ENCODE data around the gene TPI1.

Gene TPI1

DNA sequence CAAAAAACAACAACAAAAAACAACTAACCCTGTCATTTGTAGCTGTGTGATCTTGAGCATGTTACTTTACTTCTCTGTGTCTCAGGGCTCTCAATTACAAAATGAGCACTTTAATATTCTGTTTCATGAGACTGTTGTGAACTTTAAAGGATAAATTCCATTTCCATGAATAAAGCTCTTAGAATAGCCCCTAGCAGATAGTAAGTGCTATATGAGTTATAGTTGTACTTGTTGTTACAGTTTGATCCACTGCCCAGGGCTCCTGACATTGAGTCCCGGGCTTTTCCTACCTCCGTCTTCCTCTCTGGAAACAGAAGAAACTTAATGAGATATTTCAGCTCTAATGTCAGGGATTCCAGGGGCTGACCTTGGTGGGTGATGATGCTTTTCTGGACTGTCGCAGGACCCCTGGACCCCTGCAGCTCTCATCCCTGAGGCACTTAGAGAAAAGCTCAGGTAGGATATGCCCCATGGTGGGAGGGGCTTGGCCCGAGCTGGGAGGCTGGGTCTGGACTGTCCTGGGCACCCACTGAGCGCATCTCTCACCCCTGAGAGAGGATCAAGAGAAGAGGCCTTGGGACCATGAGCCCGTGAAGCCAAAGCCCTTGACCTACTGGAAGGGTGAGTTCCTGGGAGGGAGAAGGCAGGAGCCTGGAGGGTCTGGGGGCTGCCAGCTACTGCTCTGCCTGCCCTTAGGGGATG is 34.0 kb upstream of the TPI1 start:
- no peak for DNase-seq (ENCODE audit: low read depth)
- H3K4me3 ChIP-seq (ENCODE audit: control insufficient read depth, low read depth, low read length) = no peak overlapping the region
- TF ChIP-seq, protein P1, sequence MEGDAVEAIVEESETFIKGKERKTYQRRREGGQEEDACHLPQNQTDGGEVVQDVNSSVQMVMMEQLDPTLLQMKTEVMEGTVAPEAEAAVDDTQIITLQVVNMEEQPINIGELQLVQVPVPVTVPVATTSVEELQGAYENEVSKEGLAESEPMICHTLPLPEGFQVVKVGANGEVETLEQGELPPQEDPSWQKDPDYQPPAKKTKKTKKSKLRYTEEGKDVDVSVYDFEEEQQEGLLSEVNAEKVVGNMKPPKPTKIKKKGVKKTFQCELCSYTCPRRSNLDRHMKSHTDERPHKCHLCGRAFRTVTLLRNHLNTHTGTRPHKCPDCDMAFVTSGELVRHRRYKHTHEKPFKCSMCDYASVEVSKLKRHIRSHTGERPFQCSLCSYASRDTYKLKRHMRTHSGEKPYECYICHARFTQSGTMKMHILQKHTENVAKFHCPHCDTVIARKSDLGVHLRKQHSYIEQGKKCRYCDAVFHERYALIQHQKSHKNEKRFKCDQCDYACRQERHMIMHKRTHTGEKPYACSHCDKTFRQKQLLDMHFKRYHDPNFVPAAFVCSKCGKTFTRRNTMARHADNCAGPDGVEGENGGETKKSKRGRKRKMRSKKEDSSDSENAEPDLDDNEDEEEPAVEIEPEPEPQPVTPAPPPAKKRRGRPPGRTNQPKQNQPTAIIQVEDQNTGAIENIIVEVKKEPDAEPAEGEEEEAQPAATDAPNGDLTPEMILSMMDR (conservative IDR thresholded peaks at IDR 0.05; ENCODE audit: control insufficient read depth, insufficient read depth, low read depth, low read length) = no peak

DNA sequence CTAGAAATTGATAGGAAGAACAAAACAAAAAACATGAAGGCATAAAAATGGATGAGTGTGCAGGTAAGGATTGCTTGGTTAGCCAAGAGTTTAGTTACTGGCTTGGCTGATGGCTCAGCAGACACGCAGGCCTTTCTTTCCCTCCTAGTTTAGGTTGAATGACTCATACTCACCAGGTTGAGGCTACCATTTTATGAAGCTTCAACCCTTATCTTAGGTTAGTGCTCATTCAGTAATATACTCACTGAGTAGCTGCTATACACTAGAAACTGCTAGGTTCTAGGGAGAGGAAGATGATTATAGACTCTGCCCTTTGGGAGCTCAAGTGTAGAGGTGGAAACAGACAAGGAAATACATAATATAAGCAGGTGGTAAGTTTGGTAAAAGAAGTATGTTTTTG is 33.1 kb upstream of the TPI1 start:
- DNase-seq (ENCODE audit: low read depth) = no peak
- H3K4me3 ChIP-seq (ENCODE audit: control insufficient read depth, low read depth, low read length) = no peak overlapping the region
- TF ChIP-seq, protein P1 (conservative IDR thresholded peaks at IDR 0.05; ENCODE audit: control insufficient read depth, insufficient read depth, low read depth, low read length) = no peak

DNA sequence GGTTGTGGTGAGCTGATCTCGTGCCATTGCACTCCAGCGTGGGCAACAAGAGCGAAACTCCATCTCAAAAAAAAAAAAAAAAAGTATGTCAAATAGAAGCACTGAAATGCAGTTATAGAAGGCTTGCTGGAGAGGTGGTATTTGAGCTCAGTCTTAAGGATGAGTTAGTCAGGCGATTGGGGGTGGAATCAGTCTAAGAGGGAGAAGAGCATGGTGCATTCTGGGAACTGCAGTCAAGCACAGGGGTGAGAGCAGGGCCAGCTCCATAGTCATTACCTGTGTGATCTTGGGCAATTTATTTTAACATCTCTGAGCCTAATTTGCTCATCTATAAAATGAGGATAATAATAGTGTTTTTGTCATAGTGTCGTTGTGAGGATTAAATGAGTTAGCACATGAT is 32.5 kb upstream of the TPI1 start:
- no peak for DNase-seq (ENCODE audit: low read depth)
- H3K4me3 ChIP-seq (ENCODE audit: control insufficient read depth, low read depth, low read length) = no peak overlapping the region
- TF ChIP-seq, protein P1 (conservative IDR thresholded peaks at IDR 0.05; ENCODE audit: control insufficient read depth, insufficient read depth, low read depth, low read length) = no peak

DNA sequence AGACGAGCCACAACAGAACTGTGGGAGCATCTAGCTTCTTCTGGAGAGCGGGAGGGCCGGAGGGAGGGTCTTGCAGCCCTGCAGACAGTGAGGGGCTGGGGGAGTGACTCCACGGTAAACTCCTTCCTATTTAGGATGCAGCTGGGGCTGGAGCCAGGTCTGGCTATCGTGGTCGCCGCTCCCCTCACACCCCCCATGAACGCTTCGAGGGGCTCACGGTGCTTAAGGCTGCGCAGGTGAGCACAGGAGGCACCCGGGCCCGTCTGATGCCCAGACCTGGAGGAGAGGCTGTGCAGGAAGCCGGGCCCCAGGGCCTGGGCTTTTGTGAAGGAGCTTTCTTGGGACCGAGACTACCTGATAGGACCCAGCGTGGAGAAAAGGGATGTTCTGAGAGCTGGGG is 30.5 kb upstream of the TPI1 start:
- TF ChIP-seq, protein P1 (conservative IDR thresholded peaks at IDR 0.05; ENCODE audit: control insufficient read depth, insufficient read depth, low read depth, low read length) = no peak
- no peak overlapping the region for H3K4me3 ChIP-seq (ENCODE audit: control insufficient read depth, low read depth, low read length)
- no peak for DNase-seq (ENCODE audit: low read depth)

DNA sequence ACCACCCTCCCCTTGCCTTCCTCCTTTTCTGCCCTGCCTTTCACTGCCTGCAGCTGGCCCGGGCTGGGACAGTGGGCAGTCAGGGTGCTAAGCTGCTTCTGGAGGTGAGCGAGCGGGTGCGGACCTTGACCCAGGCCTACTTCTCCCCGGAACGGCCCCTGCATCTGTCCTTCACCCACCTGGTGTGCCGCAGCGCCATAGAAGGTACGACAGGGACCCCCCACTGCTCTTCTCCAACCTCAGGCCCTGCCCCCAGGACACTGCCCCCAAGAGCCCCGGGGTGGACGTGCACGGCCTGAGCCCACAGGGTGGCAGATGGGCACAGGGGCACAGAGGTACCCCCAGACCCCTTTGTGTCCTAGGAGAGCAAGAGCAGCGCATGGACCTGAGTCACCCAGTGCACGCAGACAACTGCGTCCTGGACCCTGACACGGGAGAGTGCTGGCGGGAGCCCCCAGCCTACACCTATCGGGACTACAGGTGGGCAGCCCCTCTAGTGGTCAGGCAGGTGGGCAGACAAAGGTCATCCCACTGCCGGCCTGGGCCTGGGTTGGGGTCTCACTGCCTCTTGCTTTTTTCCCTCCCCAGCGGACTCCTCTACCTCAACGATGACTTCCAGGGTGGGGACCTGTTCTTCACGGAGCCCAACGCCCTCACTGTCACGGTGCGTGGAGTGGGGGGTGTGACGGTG is 29.8 kb upstream of the TPI1 start:
- no peak overlapping the region for H3K4me3 ChIP-seq (ENCODE audit: control insufficient read depth, low read depth, low read length)
- no peak for DNase-seq (ENCODE audit: low read depth)
- TF ChIP-seq, protein P1 (conservative IDR thresholded peaks at IDR 0.05; ENCODE audit: control insufficient read depth, insufficient read depth, low read depth, low read length) = no peak

DNA sequence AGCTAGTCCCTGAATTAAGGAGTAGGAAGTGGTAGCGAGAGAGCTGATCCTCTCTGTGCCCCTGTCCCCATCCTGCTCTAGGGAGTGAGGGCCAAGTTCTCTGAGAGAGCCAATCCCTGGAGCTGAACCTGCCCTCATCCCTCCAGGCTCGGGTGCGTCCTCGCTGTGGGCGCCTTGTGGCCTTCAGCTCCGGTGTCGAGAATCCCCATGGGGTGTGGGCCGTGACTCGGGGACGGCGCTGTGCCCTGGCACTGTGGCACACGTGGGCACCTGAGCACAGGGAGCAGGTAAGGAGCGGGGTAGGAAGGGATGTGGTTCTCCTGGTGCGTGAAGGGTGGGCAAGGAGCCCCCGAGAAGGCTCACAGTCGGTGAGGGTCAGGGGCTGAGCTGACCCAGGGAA is 28.5 kb upstream of the TPI1 start:
- TF ChIP-seq, protein P1 (conservative IDR thresholded peaks at IDR 0.05; ENCODE audit: control insufficient read depth, insufficient read depth, low read depth, low read length) = no peak
- DNase-seq (ENCODE audit: low read depth) = no peak
- no peak overlapping the region for H3K4me3 ChIP-seq (ENCODE audit: control insufficient read depth, low read depth, low read length)

All from fibroblast of mammary gland (primary cell).